H9 (cell line): ENCODE data around the gene PHF21B. TPM values are rescaled to one million over a fixed set of nuclear protein-coding genes. Genes with fewer than 3 reads are reported as not detected.

Source experiments
- DNase-seq: peaks from one replicate; pipeline ENCODE4 v3.0.0-alpha.2; 2017
- H2AFZ ChIP-seq: one replicate; pipeline ENCODE4 v1.6.1; 2013; ENCODE audit warnings: mild to moderate bottlenecking, low read length, control low read depth, moderate library complexity
- H2AK5ac ChIP-seq: 2 replicates; pipeline ENCODE4 v1.6.1; 2013; ENCODE audit warnings: low read length, control low read depth, mixed read lengths; ENCODE audit not compliant: insufficient read length
- H2BK120ac ChIP-seq: one replicate; pipeline ENCODE4 v1.6.1; 2013; ENCODE audit warnings: low read depth, mild to moderate bottlenecking, low read length, control low read depth, inconsistent platforms; ENCODE audit not compliant: poor library complexity, severe bottlenecking
- H2BK12ac ChIP-seq: 2 replicates; pipeline ENCODE4 v1.6.1; 2013; ENCODE audit warnings: low read length, control low read depth, mixed read lengths, low read depth; ENCODE audit not compliant: insufficient read length
- H2BK15ac ChIP-seq: 2 replicates; pipeline ENCODE4 v1.6.1; 2013; ENCODE audit warnings: low read depth, low read length, control low read depth
- H2BK20ac ChIP-seq: one replicate; pipeline ENCODE4 v1.6.1; 2013; ENCODE audit warnings: low read depth, mild to moderate bottlenecking, low read length, control low read depth, inconsistent platforms; ENCODE audit not compliant: poor library complexity, severe bottlenecking
- H2BK5ac ChIP-seq: 2 replicates; pipeline ENCODE4 v1.6.1; 2013; ENCODE audit warnings: low read length, control low read depth, mixed read lengths; ENCODE audit not compliant: insufficient read length
- H3K14ac ChIP-seq: 2 replicates; pipeline ENCODE4 v1.6.1; 2013; ENCODE audit warnings: low read length, control low read depth; ENCODE audit not compliant: insufficient read depth
- H3K18ac ChIP-seq: 2 replicates; pipeline ENCODE4 v1.6.1; 2013; ENCODE audit warnings: low read depth, mild to moderate bottlenecking, mixed read lengths, low read length, control low read depth; ENCODE audit not compliant: insufficient read length
- H3K23ac ChIP-seq: 2 replicates; pipeline ENCODE4 v1.6.1; 2013; ENCODE audit warnings: low read length, control low read depth, mixed read lengths, low read depth; ENCODE audit not compliant: insufficient read length
- H3K23me2 ChIP-seq: 2 replicates; pipeline ENCODE4 v1.6.1; 2013; ENCODE audit warnings: low read depth, mild to moderate bottlenecking, mixed read lengths, low read length, control low read depth; ENCODE audit not compliant: insufficient read length, poor library complexity, severe bottlenecking
- H3K27ac ChIP-seq: 2 replicates; pipeline ENCODE4 v1.5.1; 2013; ENCODE audit warnings: low read length, control low read depth, mixed read lengths, low read depth; ENCODE audit not compliant: insufficient read length
- H3K27me3 ChIP-seq: 2 replicates; pipeline ENCODE4 v1.6.1; 2013; ENCODE audit warnings: low read length, control low read depth, inconsistent platforms; ENCODE audit not compliant: insufficient read depth
- H3K4ac ChIP-seq: 2 replicates; pipeline ENCODE4 v1.6.1; 2013; ENCODE audit warnings: low read depth, mild to moderate bottlenecking, control low read depth, inconsistent platforms, low read length, moderate library complexity
- H3K4me1 ChIP-seq: 2 replicates; pipeline ENCODE4 v1.6.1; 2013; ENCODE audit warnings: low read length, control low read depth, inconsistent platforms; ENCODE audit not compliant: insufficient read depth
- H3K4me2 ChIP-seq: 2 replicates; pipeline ENCODE4 v1.6.1; 2013; ENCODE audit warnings: low read length, control low read depth, mixed read lengths; ENCODE audit not compliant: insufficient read length, insufficient read depth
- H3K56ac ChIP-seq: 2 replicates; pipeline ENCODE4 v1.6.1; 2013; ENCODE audit warnings: low read depth, mild to moderate bottlenecking, mixed read lengths, low read length, control low read depth; ENCODE audit not compliant: insufficient read length
- H3K79me1 ChIP-seq: 2 replicates; pipeline ENCODE4 v1.6.1; 2013; ENCODE audit warnings: low read depth, mild to moderate bottlenecking, moderate library complexity, low read length, control low read depth, inconsistent platforms; ENCODE audit not compliant: insufficient read depth, poor library complexity, severe bottlenecking
- H3K79me2 ChIP-seq: 2 replicates; pipeline ENCODE4 v1.6.1; 2013; ENCODE audit warnings: low read length, control low read depth, inconsistent platforms; ENCODE audit not compliant: insufficient read depth
- H3K9ac ChIP-seq: 2 replicates; pipeline ENCODE4 v1.6.1; 2013; ENCODE audit warnings: low read length, control low read depth, mixed read lengths; ENCODE audit not compliant: insufficient read length; ENCODE audit errors: extremely low read depth
- H3K9me3 ChIP-seq: one replicate; pipeline ENCODE4 v1.6.1; 2013; ENCODE audit warnings: low read depth, low read length, inconsistent platforms; ENCODE audit not compliant: control insufficient read depth
- H3T11ph ChIP-seq: one replicate; pipeline ENCODE4 v1.6.1; 2013; ENCODE audit warnings: mild to moderate bottlenecking, low read length, control low read depth, inconsistent platforms
- H4K20me1 ChIP-seq: one replicate; pipeline ENCODE4 v1.6.1; 2013; ENCODE audit not compliant: control insufficient read depth, insufficient read length, insufficient read depth
- H4K5ac ChIP-seq: 2 replicates; pipeline ENCODE4 v1.6.1; 2013; ENCODE audit warnings: low read depth, mild to moderate bottlenecking, mixed read lengths, low read length, control low read depth; ENCODE audit not compliant: insufficient read length
- H4K8ac ChIP-seq: replicated peaks from 2 replicates; pipeline ENCODE4 v1.6.1; 2013; ENCODE audit warnings: low read length, control low read depth, mixed read lengths, low read depth; ENCODE audit not compliant: insufficient read length
- H4K91ac ChIP-seq: 2 replicates; pipeline ENCODE4 v1.6.1; 2013; ENCODE audit warnings: low read depth, mild to moderate bottlenecking, moderate library complexity, mixed read lengths, low read length, control low read depth; ENCODE audit not compliant: insufficient read length
- H3K27ac Mint-ChIP-seq, 3 experiments: 2 replicates in 2 of 3; 3 replicates in 1 of 3; pipeline ENCODE4 v1.8.0; 2020 to 2021; ENCODE audit warnings: mixed read lengths in 3 of 3, mild to moderate bottlenecking in 1 of 3, moderate library complexity in 1 of 3
- H3K27me3 Mint-ChIP-seq: 2 replicates; pipeline ENCODE4 v1.8.0; 2021; ENCODE audit warnings: low read depth, mild to moderate bottlenecking, moderate library complexity, mixed read lengths
- H3K36me3 Mint-ChIP-seq, 3 experiments: 2 replicates in 2 of 3; 3 replicates in 1 of 3; pipeline ENCODE4 v1.8.0; 2020 to 2021; ENCODE audit warnings: low read depth in 3 of 3, mixed read lengths in 3 of 3; ENCODE audit not compliant: insufficient read depth in 1 of 3
- H3K4me1 Mint-ChIP-seq, 2 experiments: 2 replicates each; pipeline ENCODE4 v1.8.0; 2020; ENCODE audit warnings: mixed read lengths in 2 of 2
- H3K4me3 Mint-ChIP-seq, 2 experiments: 2 replicates in 1 of 2; 3 replicates in 1 of 2; pipeline ENCODE4 v1.8.0; 2020 to 2021; ENCODE audit warnings: mild to moderate bottlenecking in 2 of 2, mixed read lengths in 2 of 2, moderate library complexity in 1 of 2
- H3K9me3 Mint-ChIP-seq, 2 experiments: 2 replicates in 1 of 2; 3 replicates in 1 of 2; pipeline ENCODE4 v1.8.0; 2020; ENCODE audit warnings: mild to moderate bottlenecking in 2 of 2, mixed read lengths in 2 of 2, moderate library complexity in 1 of 2
- CTCF ChIP-seq: fragments of 200-600 bp; sonication (generic); conservative IDR thresholded peaks from 3 replicates; pipeline ENCODE4 v1.8.0; 2021; ENCODE audit warnings: antibody characterized with exemption, mild to moderate bottlenecking
- WGBS: extraction: QIAGEN DNeasy Blood & Tissue Kit; methylation state at CpG from one replicate; pipeline ENCODE4 v1.1.7; 2013; ENCODE audit warnings: missing lambda C conversion rate, low lambda C conversion rate, mixed read lengths; ENCODE audit not compliant: insufficient read length; ENCODE audit errors: extremely low coverage; 5-methylcytosine and 5-hydroxymethylcytosine counted together
- total RNA-seq: library from RNA; stranded (reverse); gene quantifications from 2 replicates; pipeline ENCODE4 v1.2.1, GENCODE V29; 2021

Gene PHF21B
- total RNA-seq, 1 experiment from 2014 or later: 60.3 TPM

GRCh38 chr22:44847380-44847779, 162.4 kb downstream of the PHF21B start:
- H3K27me3 ChIP-seq: no peaks in the 10 kb centered on the region
- no peak overlapping the region for H2AFZ ChIP-seq
- H2BK5ac ChIP-seq: no peak overlapping the region
- no peak overlapping the region for H2BK15ac ChIP-seq
- H4K8ac ChIP-seq: no peak overlapping the region
- no peak overlapping the region for H2BK120ac ChIP-seq
- no peak overlapping the region for H3K56ac ChIP-seq
- no peaks in the 10 kb centered on the region for H3K79me2 ChIP-seq
- H3K36me3 Mint-ChIP-seq: peaks cover 15 to 21% (median 20%) of the 10 kb centered on the region in 3 experiments
- H3K18ac ChIP-seq: no peak overlapping the region
- no peak overlapping the region for H3K27ac ChIP-seq
- no peaks in the 10 kb centered on the region; the same call in 1 of the 2 replicates for H3K27me3 Mint-ChIP-seq
- no peak overlapping the region for H3K4me2 ChIP-seq
- no peak overlapping the region for H2BK20ac ChIP-seq
- no peak overlapping the region for H3K4ac ChIP-seq
- H3K4me1 Mint-ChIP-seq: no peaks in the 10 kb centered on the region; a peak in 3 of 4 replicates
- H4K5ac ChIP-seq: no peak overlapping the region
- H3K27ac Mint-ChIP-seq: no peak overlapping the region
- DNase-seq: no peak
- no CpG with 5 or more reads among the region's 4 CpGs for WGBS
- no peaks in the 10 kb centered on the region for H3K79me1 ChIP-seq
- no peak overlapping the region for H3K14ac ChIP-seq
- no peak overlapping the region for H4K91ac ChIP-seq
- TF ChIP-seq CTCF: no peak
- no peak overlapping the region for H3K9ac ChIP-seq
- no peaks in the 10 kb centered on the region for H4K20me1 ChIP-seq
- no peak overlapping the region for H2BK12ac ChIP-seq
- H2AK5ac ChIP-seq: no peak overlapping the region
- H3K9me3 Mint-ChIP-seq: peaks cover 0 to 7% of the 10 kb centered on the region in 2 experiments; a peak in 3 of 5 replicates
- no peak overlapping the region for H3K23ac ChIP-seq
- no peak overlapping the region for H3T11ph ChIP-seq
- no peaks in the 10 kb centered on the region for H3K4me1 ChIP-seq
- no peaks in the 10 kb centered on the region for H3K23me2 ChIP-seq
- no peaks in the 10 kb centered on the region for H3K9me3 ChIP-seq
- H3K4me3 Mint-ChIP-seq: no peak overlapping the region
